Natural killer cell (primary cell): ENCODE measurements around the gene ZNRF3. TPM values are rescaled to one million over a fixed set of nuclear protein-coding genes. Genes with fewer than 3 reads are reported as not detected.
A peak's percentile ranks its signal among the peaks of the same experiment; 100 is the strongest.

ENCODE experiments used
- ATAC-seq, 3 donors: fragments of 150-1000 bp in 2 of 3; fragments of 200-7000 bp in 1 of 3; cut with Tn5 transposase; 1 replicate in 1 of 3; 2 replicates in 2 of 3; pipeline ENCODE4 v1.10.0; 2021; ENCODE audit warnings: mild to moderate bottlenecking in 2 of 3, moderate library complexity in 2 of 3
- DNase-seq, 2 donors: peaks; one replicate each; pipeline versions ENCODE4 v3.0.0 to v3.0.0-alpha.2; 2013 to 2021; ENCODE audit warnings: mixed read lengths in 1 of 2
- H3K27ac ChIP-seq: one replicate; pipeline ENCODE4 v1.5.1; 2013; ENCODE audit warnings: mild to moderate bottlenecking, low read length
- H3K27me3 ChIP-seq: one replicate; pipeline ENCODE4 v1.6.1; 2013; ENCODE audit warnings: low read length; ENCODE audit not compliant: control insufficient read depth, insufficient read depth
- H3K36me3 ChIP-seq: one replicate; pipeline ENCODE4 v1.6.1; 2013; ENCODE audit warnings: low read length; ENCODE audit not compliant: control insufficient read depth, insufficient read depth
- H3K4me1 ChIP-seq: one replicate; pipeline ENCODE4 v1.6.1; 2013; ENCODE audit warnings: low read length; ENCODE audit not compliant: control insufficient read depth, insufficient read depth
- H3K4me3 ChIP-seq: one replicate; pipeline ENCODE4 v1.5.1; 2013; ENCODE audit warnings: low read length
- H3K9me3 ChIP-seq: one replicate; pipeline ENCODE4 v1.6.1; 2013; ENCODE audit warnings: low read length; ENCODE audit not compliant: control insufficient read depth, insufficient read depth
- H3K27ac Mint-ChIP-seq, 2 donors: one replicate each; pipeline ENCODE4 v1.8.0; 2022; ENCODE audit warnings: mild to moderate bottlenecking in 2 of 2, mixed read lengths in 2 of 2, moderate library complexity in 1 of 2
- H3K27me3 Mint-ChIP-seq, 2 donors: one replicate each; pipeline ENCODE4 v1.8.0; 2022; ENCODE audit warnings: low read depth in 2 of 2, mixed read lengths in 2 of 2
- H3K36me3 Mint-ChIP-seq: one replicate; pipeline ENCODE4 v1.8.0; 2022; ENCODE audit warnings: mixed read lengths
- H3K4me1 Mint-ChIP-seq, 2 donors: one replicate each; pipeline ENCODE4 v1.8.0; 2022; ENCODE audit warnings: mixed read lengths in 2 of 2
- H3K4me3 Mint-ChIP-seq: one replicate; pipeline ENCODE4 v1.8.0; 2022; ENCODE audit warnings: mild to moderate bottlenecking, moderate library complexity, mixed read lengths
- H3K9me3 Mint-ChIP-seq, 2 donors: one replicate each; pipeline ENCODE4 v1.8.0; 2022; ENCODE audit warnings: mixed read lengths in 2 of 2
- WGBS: methylation state at CpG from one replicate; pipeline ENCODE4 v1.1.7; 2013; ENCODE audit warnings: missing lambda C conversion rate; ENCODE audit not compliant: insufficient coverage; 5-methylcytosine and 5-hydroxymethylcytosine counted together
- intact Hi-C: fragments of 100-400 bp; cut with micrococcal nuclease; formaldehyde crosslinking; loops from one replicate; pipeline ENCODE4 v1.14.2; 2022
- total RNA-seq, 4 donors: library from RNA; stranded (reverse); fragments of 120-200 nt in 1 of 4; gene quantifications; one replicate each; pipeline versions ENCODE4 v1.2.3 to v1.2.4, GENCODE V29; 2013 to 2022
- TF ChIP-seq, protein P1 (sequence below): fragments of 200-600 bp; IDR thresholded peaks from one replicate; pipeline ENCODE4 v1.8.0; 2022; ENCODE audit warnings: antibody characterized with exemption

Gene ZNRF3
- total RNA-seq, 3 donors from 2014 or later (not counting 1 experiment from before 2014, with no cell fraction given): 0.23 to 0.34 (median 0.33) TPM

DNA sequence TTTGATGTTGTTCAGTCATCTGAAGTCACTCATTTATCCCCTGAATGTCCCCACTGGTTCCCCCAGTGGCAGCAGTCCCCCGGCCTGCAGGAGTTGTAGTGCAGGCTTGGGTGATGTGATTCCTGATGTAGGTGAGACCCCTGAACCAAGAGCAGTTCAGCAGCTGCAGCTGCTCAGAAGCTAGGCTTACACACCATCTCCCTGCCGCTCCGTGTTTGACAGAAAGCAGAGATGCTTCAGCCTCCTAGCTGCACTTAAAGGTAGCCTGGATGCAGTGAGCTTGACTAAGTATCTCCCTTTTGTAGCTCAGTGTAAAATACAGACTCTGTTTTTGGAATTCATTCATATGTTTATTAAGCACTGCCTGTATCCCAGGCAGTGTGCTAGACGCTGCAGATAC, 130.9 kb downstream of the ZNRF3 start:
- no peak overlapping the region for H3K4me3 Mint-ChIP-seq
- Histone ChIP-seq H3K27me3 (no peaks in the 10 kb centered on the region), H3K36me3 (no peaks in the 10 kb centered on the region), H3K9me3 (no peaks in the 10 kb centered on the region), H3K27ac (no peak overlapping the region), H3K4me1 (no peaks in the 10 kb centered on the region), H3K4me3 (no peak overlapping the region)
- peaks cover 26 to 57% of the 10 kb centered on the region in 2 donors for H3K27me3 Mint-ChIP-seq
- H3K27ac Mint-ChIP-seq: peak overlapping the region in 1 of 2 donors; percentile 29
- no peaks in the 10 kb centered on the region for H3K36me3 Mint-ChIP-seq
- DNase-seq (no peak), ATAC-seq (no peak)
- intact Hi-C loops: no loop called here
- 92% methylated on average over 4 of the region's 4 CpGs for WGBS
- peaks cover 7 to 40% of the 10 kb centered on the region in 2 donors for H3K4me1 Mint-ChIP-seq
- TF ChIP-seq, protein P1, sequence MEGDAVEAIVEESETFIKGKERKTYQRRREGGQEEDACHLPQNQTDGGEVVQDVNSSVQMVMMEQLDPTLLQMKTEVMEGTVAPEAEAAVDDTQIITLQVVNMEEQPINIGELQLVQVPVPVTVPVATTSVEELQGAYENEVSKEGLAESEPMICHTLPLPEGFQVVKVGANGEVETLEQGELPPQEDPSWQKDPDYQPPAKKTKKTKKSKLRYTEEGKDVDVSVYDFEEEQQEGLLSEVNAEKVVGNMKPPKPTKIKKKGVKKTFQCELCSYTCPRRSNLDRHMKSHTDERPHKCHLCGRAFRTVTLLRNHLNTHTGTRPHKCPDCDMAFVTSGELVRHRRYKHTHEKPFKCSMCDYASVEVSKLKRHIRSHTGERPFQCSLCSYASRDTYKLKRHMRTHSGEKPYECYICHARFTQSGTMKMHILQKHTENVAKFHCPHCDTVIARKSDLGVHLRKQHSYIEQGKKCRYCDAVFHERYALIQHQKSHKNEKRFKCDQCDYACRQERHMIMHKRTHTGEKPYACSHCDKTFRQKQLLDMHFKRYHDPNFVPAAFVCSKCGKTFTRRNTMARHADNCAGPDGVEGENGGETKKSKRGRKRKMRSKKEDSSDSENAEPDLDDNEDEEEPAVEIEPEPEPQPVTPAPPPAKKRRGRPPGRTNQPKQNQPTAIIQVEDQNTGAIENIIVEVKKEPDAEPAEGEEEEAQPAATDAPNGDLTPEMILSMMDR: no peak
- H3K9me3 Mint-ChIP-seq: peaks cover 0 to 3% of the 10 kb centered on the region in 2 donors

DNA sequence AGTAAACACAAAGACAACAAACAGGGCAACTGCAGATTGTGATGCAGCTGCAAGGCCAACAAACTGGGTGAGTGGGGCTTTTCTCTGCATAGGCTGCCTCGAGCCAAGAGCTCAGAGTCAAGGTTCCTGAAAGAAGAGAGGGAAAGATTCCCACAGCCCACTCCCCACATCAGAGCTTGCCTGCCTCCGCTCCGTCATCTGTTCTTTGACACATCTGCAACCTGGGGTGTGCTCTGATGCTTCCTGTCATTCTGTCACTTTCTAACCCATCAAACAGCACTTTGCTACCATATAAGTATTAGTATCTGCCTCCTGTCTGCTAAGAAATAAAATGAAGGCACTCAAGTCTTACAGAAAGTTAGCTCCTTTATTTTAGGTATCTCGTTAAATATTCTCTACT, 131.4 kb downstream of the ZNRF3 start:
- ATAC-seq (peak in 1 of 3 donors; percentile 50), DNase-seq (no peak)
- H3K4me3 ChIP-seq: no peak overlapping the region
- Mint-ChIP-seq H3K27ac (peak overlapping the region in 1 of 2 donors; percentile 29), H3K4me1 (peaks cover 7 to 40% of the 10 kb centered on the region in 2 donors), H3K36me3 (no peaks in the 10 kb centered on the region), H3K4me3 (no peak overlapping the region), H3K9me3 (peaks cover 0 to 3% of the 10 kb centered on the region in 2 donors), H3K27me3 (peaks cover 26 to 55% of the 10 kb centered on the region in 2 donors)
- H3K27me3 ChIP-seq: no peaks in the 10 kb centered on the region
- H3K9me3 ChIP-seq: no peaks in the 10 kb centered on the region
- 62% methylated on average over 3 of the region's 4 CpGs for WGBS
- TF ChIP-seq, protein P1: no peak
- H3K27ac ChIP-seq: no peak overlapping the region
- intact Hi-C loops: no loop called here
- H3K36me3 ChIP-seq: no peaks in the 10 kb centered on the region
- H3K4me1 ChIP-seq: no peaks in the 10 kb centered on the region

DNA sequence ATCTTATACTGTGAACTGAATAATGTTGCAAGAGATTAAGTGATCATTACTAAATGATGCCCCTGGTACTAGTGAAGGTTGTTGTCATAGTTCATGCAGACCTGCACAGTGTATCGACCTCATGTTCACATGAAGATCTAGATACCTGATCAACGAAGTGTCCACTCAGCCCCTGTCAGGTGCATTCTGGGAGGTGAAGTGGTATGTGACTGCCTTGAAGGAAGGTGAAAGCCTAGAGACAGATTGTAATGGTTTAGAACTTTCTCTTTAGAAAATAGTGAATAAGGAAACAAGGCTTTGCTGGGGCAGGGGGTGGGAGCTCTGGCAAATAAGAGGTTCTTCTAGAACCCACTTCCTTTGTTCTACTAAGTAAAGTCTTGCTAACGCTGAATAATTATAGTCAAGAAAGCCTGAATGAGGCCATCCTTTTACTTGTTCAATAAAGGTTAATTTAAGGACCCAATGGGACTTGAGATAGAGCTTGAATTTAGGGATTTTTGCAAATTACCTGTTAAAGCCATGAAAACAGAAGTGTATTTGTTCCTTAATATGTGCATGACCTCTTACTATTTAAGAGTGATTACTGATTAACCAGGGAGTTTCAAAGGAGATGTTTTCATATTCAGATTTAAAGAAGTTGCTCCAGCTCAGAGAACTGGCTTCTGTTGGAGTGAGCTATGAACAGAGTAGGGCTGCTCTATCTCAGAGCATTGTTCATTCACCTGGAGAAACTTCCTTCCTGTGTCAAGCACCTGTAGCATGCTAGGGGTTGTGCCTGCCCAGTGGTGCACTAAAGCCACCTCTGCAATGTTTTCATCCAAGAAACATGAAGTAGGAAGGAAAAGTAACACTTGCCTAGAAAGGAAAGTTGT, 132.9 kb downstream of the ZNRF3 start:
- peaks cover 20 to 41% of the 10 kb centered on the region in 2 donors for H3K27me3 Mint-ChIP-seq
- H3K36me3 Mint-ChIP-seq: no peaks in the 10 kb centered on the region
- intact Hi-C loops: no loop called here
- no peak for DNase-seq
- H3K27ac Mint-ChIP-seq: peak overlapping the region in 1 of 2 donors; percentile 77
- Histone ChIP-seq H3K36me3 (no peaks in the 10 kb centered on the region), H3K9me3 (no peaks in the 10 kb centered on the region), H3K27me3 (no peaks in the 10 kb centered on the region), H3K4me1 (no peaks in the 10 kb centered on the region), H3K4me3 (no peak overlapping the region), H3K27ac (no peak overlapping the region)
- H3K9me3 Mint-ChIP-seq: peaks cover 0 to 3% of the 10 kb centered on the region in 2 donors
- no peak overlapping the region for H3K4me3 Mint-ChIP-seq
- WGBS: 72% methylated on average over 2 of the region's 3 CpGs
- ATAC-seq: peak in 1 of 3 donors; percentile 38
- H3K4me1 Mint-ChIP-seq: peaks cover 7 to 35% of the 10 kb centered on the region in 2 donors
- TF ChIP-seq, protein P1: no peak
